Caco-2 (cell line): ENCODE results near the gene AGBL5. TPM values are rescaled to one million over a fixed set of nuclear protein-coding genes. Genes with fewer than 3 reads are reported as not detected.

Experiments
- BruUV-seq: library from RNA; stranded (reverse); fragments of 400-500 nt; replicated peaks from 2 replicates; lab custom pipeline; 2021; lab: Mats Ljungman, UMichigan
- CTCF ChIA-PET: fragments of 300-600 bp; sonication (Branson Sonifier 250); formaldehyde crosslinking; loops from one replicate; lab custom pipeline; 2022; ENCODE audit warnings: antibody characterized with exemption; lab: Charles Lee
- POLR2A ChIA-PET: fragments of 300-600 bp; sonication (Branson Sonifier 250); formaldehyde crosslinking; loops from one replicate; lab custom pipeline; 2022; ENCODE audit warnings: antibody characterized with exemption; lab: Charles Lee
- DNase-seq, 2 experiments: peaks; one replicate each; pipeline versions ENCODE4 v3.0.0 to v3.0.0-alpha.2; 2020 to 2022
- H3K27me3 ChIP-seq: replicated peaks from 2 replicates; pipeline ENCODE4 v1.6.0; 2011; ENCODE audit warnings: low read length; ENCODE audit not compliant: control insufficient read depth, insufficient read depth
- H3K36me3 ChIP-seq: 2 replicates; pipeline ENCODE4 v1.5.1; 2011; ENCODE audit warnings: low read length; ENCODE audit not compliant: control insufficient read depth, insufficient read depth
- H3K4me1 ChIP-seq: fragments of 250-450 bp; sonication (Bioruptor Pico); 2 replicates; pipeline ENCODE4 v1.5.1; 2020; ENCODE audit warnings: mild to moderate bottlenecking
- H3K4me3 ChIP-seq: 2 replicates; pipeline ENCODE4 v1.5.1; 2011; ENCODE audit warnings: low read depth, mild to moderate bottlenecking, control low read depth, low read length
- H3K9me3 ChIP-seq: fragments of 250-450 bp; sonication (Bioruptor Pico); 2 replicates; pipeline ENCODE4 v1.5.1; 2020; ENCODE audit warnings: mild to moderate bottlenecking, moderate library complexity
- H3K27ac Mint-ChIP-seq: one replicate; pipeline ENCODE4 v1.8.0; 2022; ENCODE audit warnings: mixed read lengths; ENCODE audit not compliant: unreplicated experiment
- H3K27me3 Mint-ChIP-seq: one replicate; pipeline ENCODE4 v1.8.0; 2022; ENCODE audit warnings: mixed read lengths; ENCODE audit not compliant: insufficient read depth, unreplicated experiment
- H3K36me3 Mint-ChIP-seq: one replicate; pipeline ENCODE4 v1.8.0; 2022; ENCODE audit warnings: mild to moderate bottlenecking, mixed read lengths; ENCODE audit not compliant: insufficient read depth, unreplicated experiment
- H3K4me1 Mint-ChIP-seq: one replicate; pipeline ENCODE4 v1.8.0; 2022; ENCODE audit warnings: low read depth, mixed read lengths; ENCODE audit not compliant: unreplicated experiment
- H3K4me3 Mint-ChIP-seq: one replicate; pipeline ENCODE4 v1.8.0; 2022; ENCODE audit warnings: mild to moderate bottlenecking, moderate library complexity, mixed read lengths; ENCODE audit not compliant: unreplicated experiment
- H3K9me3 Mint-ChIP-seq: one replicate; pipeline ENCODE4 v1.8.0; 2022; ENCODE audit warnings: mixed read lengths; ENCODE audit not compliant: unreplicated experiment
- intact Hi-C: fragments of 100-400 bp; cut with micrococcal nuclease; formaldehyde crosslinking; loops from one replicate; pipeline ENCODE4 v1.10.0; 2022; ENCODE audit not compliant: unreplicated experiment
- total RNA-seq: library from RNA; stranded (reverse); gene quantifications from 2 replicates; pipeline ENCODE4 v1.2.3, GENCODE V29; 2022
- TF ChIP-seq, protein P1 (sequence below), 2 experiments: fragments of 200-600 bp in 1 of 2; IDR thresholded peaks; 1 replicate in 1 of 2; 2 replicates in 1 of 2; pipeline versions ENCODE4 v1.5.1 to v1.8.0; 2011 to 2022; ENCODE audit warnings: antibody characterized with exemption in 1 of 2, control low read depth in 1 of 2, inconsistent platforms in 1 of 2, low read depth in 1 of 2, low read length in 1 of 2, mild to moderate bottlenecking in 1 of 2, moderate library complexity in 1 of 2; ENCODE audit not compliant: insufficient read depth in 1 of 2, severe bottlenecking in 1 of 2, unreplicated experiment in 1 of 2

Gene AGBL5
- total RNA-seq, 1 experiment from 2014 or later, result 34.1 TPM

DNA sequence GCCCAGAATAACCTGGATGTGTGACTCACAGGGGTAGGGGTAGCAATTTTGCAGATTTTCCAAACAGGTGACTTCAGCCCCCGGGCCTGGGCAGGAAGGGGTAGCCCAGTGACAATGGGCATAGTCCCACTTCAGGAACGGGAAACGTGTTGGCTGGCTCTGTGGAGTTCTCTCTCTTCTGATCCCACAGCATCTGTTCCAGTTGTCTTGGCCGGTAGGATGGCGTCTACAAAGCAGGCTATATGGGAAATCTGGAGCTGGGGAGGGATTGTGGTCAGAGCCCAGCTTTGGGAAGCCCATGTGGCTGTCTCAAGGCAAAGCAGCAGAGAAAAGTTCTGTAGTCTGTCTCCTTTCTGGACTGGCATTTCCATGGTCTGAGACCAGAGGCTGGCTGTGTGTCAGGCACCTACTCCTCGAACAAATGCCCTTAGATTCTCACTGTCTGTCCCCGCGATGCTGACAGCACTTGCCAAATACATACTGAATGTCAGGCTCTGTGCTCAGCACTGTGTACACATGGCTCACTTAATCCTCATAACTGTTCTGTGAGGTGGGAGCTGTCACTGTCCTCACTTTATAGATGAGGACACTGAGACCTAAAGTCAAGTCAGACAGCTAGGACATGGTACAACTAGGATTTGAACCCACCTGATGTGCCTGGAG lies 36.6 kb upstream of the AGBL5 start:
- Histone ChIP-seq H3K4me1 (peaks cover 16% of the 10 kb centered on the region), H3K9me3 (no peaks in the 10 kb centered on the region), H3K36me3 (no peaks in the 10 kb centered on the region), H3K27me3 (no peaks in the 10 kb centered on the region), H3K4me3 (no peak overlapping the region)
- Mint-ChIP-seq H3K27ac (no peak overlapping the region), H3K36me3 (peaks cover 5% of the 10 kb centered on the region), H3K4me3 (no peak overlapping the region), H3K27me3 (no peaks in the 10 kb centered on the region), H3K9me3 (no peaks in the 10 kb centered on the region), H3K4me1 (peaks cover 12% of the 10 kb centered on the region)
- TF ChIP-seq, protein P1, sequence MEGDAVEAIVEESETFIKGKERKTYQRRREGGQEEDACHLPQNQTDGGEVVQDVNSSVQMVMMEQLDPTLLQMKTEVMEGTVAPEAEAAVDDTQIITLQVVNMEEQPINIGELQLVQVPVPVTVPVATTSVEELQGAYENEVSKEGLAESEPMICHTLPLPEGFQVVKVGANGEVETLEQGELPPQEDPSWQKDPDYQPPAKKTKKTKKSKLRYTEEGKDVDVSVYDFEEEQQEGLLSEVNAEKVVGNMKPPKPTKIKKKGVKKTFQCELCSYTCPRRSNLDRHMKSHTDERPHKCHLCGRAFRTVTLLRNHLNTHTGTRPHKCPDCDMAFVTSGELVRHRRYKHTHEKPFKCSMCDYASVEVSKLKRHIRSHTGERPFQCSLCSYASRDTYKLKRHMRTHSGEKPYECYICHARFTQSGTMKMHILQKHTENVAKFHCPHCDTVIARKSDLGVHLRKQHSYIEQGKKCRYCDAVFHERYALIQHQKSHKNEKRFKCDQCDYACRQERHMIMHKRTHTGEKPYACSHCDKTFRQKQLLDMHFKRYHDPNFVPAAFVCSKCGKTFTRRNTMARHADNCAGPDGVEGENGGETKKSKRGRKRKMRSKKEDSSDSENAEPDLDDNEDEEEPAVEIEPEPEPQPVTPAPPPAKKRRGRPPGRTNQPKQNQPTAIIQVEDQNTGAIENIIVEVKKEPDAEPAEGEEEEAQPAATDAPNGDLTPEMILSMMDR (IDR thresholded peaks at IDR 0.05; ENCODE audit: insufficient read depth in 1 of 2, low read depth in 1 of 2, low read length in 1 of 2, severe bottlenecking in 1 of 2, unreplicated experiment in 1 of 2), result no peak
- POLR2A ChIA-PET, result no interaction called here
- no peak for DNase-seq
- intact Hi-C loops, result no loop called here
- CTCF ChIA-PET, result interaction anchor here (0.8 to 3.2 kb wide), 3 partner anchors 54 to 246 kb away, joined by 3 to 186 read pairs (median 46); no protein-coding TSS in a partner anchor
- no TSS peak for BruUV-seq

DNA sequence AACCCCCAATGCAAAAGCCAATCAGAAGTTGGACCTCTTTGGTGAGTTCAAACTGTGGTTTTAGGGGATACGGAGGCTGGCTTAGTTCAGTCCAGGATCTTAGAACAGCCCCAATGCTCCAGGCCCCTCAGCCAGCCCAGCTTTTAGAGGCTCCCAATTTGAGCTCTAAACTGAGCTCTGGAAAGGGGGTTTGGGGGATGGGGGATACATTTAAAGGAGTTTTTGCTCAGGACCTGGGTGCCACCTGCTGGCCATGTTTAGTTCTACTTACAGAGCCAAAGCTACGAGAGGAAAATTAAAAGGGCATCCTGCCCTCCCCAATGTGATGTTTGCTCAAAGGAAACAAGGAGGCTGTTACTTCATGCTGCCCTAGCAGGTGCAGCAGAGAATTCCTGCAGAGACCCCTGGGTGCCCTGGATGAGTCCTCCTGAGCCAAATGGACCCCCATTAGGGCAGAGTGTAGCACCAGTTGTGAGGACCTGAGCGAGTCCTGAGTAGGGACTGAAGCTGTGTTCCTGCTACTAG lies 34.6 kb upstream of the AGBL5 start:
- no peaks in the 10 kb centered on the region for H3K27me3 Mint-ChIP-seq
- no peaks in the 10 kb centered on the region for H3K9me3 Mint-ChIP-seq
- TF ChIP-seq, protein P1 (IDR thresholded peaks at IDR 0.05; ENCODE audit: insufficient read depth in 1 of 2, low read depth in 1 of 2, low read length in 1 of 2, severe bottlenecking in 1 of 2, unreplicated experiment in 1 of 2), result peak; percentile 64 to 85
- POLR2A ChIA-PET, result interaction anchor here (0.5 to 1.0 kb wide), 6 partner anchors 16 to 873 kb away, joined by 3 to 9 read pairs (median 4); partner anchors contain the start of genes BABAM2 and RBKS
- no peak overlapping the region for H3K27ac Mint-ChIP-seq
- peak; percentile 72 to 73 for DNase-seq
- H3K36me3 Mint-ChIP-seq, result peaks cover 5% of the 10 kb centered on the region
- Histone ChIP-seq H3K27me3 (no peaks in the 10 kb centered on the region), H3K4me1 (peaks cover 31% of the 10 kb centered on the region), H3K36me3 (no peaks in the 10 kb centered on the region), H3K4me3 (no peak overlapping the region), H3K9me3 (no peaks in the 10 kb centered on the region)
- no TSS peak for BruUV-seq
- intact Hi-C loops, result loop anchor here (1.0 kb wide), 2 partner anchors 56 to 171 kb away; no protein-coding TSS in a partner anchor
- H3K4me3 Mint-ChIP-seq, result no peak overlapping the region
- H3K4me1 Mint-ChIP-seq, result peaks cover 23% of the 10 kb centered on the region
- CTCF ChIA-PET, result interaction anchor here (0.5 to 3.2 kb wide), 22 partner anchors 9 to 566 kb away, joined by 3 to 186 read pairs (median 4); partner anchors contain the start of genes MAPRE3 and ZNF512

DNA sequence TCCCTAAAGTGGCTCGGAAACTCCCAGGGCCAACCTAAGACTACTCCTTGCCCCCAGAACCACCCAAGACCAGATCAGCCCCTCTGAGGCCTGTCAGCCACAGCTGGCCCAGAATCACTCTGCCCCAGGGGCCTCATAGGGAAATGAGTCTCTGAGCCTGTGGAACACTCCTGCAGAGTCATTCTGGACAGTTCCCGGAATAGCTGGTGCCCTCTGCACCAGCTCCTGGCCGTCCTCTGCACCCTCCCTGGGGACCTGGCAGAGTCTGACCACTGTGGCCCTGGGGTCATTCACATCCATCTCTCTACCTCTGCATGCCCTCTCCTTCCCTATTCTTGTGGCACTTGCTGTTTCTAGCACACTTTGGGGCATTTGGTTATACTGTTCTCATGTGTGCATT lies 33.3 kb upstream of the AGBL5 start:
- Histone ChIP-seq H3K9me3 (no peaks in the 10 kb centered on the region), H3K27me3 (no peaks in the 10 kb centered on the region), H3K36me3 (no peaks in the 10 kb centered on the region), H3K4me3 (no peak overlapping the region), H3K4me1 (peaks cover 35% of the 10 kb centered on the region)
- intact Hi-C loops, result no loop called here
- Mint-ChIP-seq H3K27me3 (no peaks in the 10 kb centered on the region), H3K4me3 (no peak overlapping the region), H3K36me3 (peaks cover 5% of the 10 kb centered on the region), H3K9me3 (no peaks in the 10 kb centered on the region), H3K4me1 (peaks cover 26% of the 10 kb centered on the region), H3K27ac (no peak overlapping the region)
- POLR2A ChIA-PET, result no interaction called here
- no peak for DNase-seq
- TF ChIP-seq, protein P1 (IDR thresholded peaks at IDR 0.05; ENCODE audit: insufficient read depth in 1 of 2, low read depth in 1 of 2, low read length in 1 of 2, severe bottlenecking in 1 of 2, unreplicated experiment in 1 of 2), result no peak
- no TSS peak for BruUV-seq
- CTCF ChIA-PET, result interaction anchor here (0.9 to 2.8 kb wide), 2 partner anchors 56 to 172 kb away, joined by 5 to 46 read pairs; no protein-coding TSS in a partner anchor
